GM18861 (cell line): ENCODE data around the gene ADGRE2.
"Not testable (repeated sequence)": the region's sequence is repeated elsewhere in the genome, so short reads cannot be mapped to it uniquely, and the experiment has no call there.

ENCODE experiments used
- ATAC-seq: cut with Tn5 transposase; IDR thresholded peaks from one replicate; pipeline ENCODE4 v1.9.1; 2021; ENCODE audit not compliant: unreplicated experiment

The ADGRE2 gene

GRCh38 chr19:14780622-14781225 lies 2.4 kb upstream of the ADGRE2 start:
- ATAC-seq = not testable (repeated sequence)

GRCh38 chr19:14779151-14779550 lies 791 bp upstream of the ADGRE2 start:
- no peak for ATAC-seq

DNA sequence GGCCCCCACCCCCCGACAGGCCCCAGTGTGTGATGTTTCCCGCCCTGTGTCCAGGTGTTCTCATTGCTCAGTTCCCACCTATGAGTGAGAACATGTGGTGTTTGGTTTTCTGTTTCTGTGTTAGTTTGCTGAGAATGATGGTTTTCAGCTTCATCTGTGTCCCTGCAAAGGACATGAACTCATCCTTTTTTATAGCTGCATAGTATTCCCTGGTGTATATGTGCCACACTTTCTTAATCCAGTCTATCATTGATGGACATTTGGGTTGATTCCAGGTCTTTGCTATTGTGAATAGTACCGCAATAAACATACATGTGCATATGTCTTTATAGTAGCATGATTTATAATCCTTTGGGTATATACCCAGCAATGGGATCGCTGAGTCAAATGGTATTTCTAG lies 715 bp downstream of the ADGRE2 start:
- not testable (repeated sequence) for ATAC-seq

GRCh38 chr19:14775869-14776586 lies 2.3 kb downstream of the ADGRE2 start:
- no peak for ATAC-seq

- ATAC-seq = not testable (repeated sequence)
Observed at GRCh38 chr19:14775326-14775725, 3.0 kb downstream of the ADGRE2 start.

- ATAC-seq = no peak
Observed at GRCh38 chr19:14774373-14774772, 4.0 kb downstream of the ADGRE2 start.

DNA sequence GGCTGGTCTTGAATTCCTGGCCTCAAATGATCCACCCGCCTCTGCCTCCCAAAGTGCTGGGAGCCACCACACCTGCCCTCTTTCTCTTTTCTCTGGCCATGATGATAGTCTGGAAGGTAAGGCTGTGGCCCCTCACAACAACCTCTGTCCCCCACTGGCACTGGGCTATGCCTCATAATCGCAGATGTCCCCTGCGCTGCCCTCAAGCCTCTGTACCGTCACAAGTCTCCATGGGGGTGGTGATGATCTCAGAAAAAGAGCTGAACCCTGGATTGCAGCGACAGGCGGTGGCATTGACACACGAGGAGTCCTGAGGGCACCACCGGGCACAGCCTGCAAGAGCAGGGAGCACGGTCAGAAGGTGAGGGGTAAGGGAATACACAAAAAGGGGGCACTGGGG lies 4.6 kb downstream of the ADGRE2 start:
- ATAC-seq = not testable (repeated sequence)

DNA sequence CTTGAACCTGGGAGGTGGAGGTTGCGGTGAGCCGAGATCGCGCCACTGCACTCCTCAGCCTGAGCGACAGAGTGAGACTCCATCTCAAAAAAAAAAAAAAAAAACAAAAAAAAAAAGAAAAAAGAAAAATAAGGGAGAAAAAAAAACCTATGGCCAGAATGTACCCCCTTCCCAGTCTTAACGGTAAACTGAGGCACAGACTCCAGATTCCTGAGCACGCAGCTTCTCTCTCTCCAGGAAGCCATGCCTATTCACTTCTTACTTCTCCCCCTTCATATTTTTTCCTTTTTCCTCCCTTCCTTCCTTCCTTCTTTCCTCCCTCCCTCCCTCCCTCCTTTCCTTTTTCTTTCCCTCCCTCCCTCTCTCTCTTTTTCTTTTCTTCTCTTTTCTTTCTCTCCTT lies 5.4 kb downstream of the ADGRE2 start:
- ATAC-seq = no peak

GRCh38 chr19:14772467-14772866 lies 5.9 kb downstream of the ADGRE2 start:
- ATAC-seq = no peak

DNA sequence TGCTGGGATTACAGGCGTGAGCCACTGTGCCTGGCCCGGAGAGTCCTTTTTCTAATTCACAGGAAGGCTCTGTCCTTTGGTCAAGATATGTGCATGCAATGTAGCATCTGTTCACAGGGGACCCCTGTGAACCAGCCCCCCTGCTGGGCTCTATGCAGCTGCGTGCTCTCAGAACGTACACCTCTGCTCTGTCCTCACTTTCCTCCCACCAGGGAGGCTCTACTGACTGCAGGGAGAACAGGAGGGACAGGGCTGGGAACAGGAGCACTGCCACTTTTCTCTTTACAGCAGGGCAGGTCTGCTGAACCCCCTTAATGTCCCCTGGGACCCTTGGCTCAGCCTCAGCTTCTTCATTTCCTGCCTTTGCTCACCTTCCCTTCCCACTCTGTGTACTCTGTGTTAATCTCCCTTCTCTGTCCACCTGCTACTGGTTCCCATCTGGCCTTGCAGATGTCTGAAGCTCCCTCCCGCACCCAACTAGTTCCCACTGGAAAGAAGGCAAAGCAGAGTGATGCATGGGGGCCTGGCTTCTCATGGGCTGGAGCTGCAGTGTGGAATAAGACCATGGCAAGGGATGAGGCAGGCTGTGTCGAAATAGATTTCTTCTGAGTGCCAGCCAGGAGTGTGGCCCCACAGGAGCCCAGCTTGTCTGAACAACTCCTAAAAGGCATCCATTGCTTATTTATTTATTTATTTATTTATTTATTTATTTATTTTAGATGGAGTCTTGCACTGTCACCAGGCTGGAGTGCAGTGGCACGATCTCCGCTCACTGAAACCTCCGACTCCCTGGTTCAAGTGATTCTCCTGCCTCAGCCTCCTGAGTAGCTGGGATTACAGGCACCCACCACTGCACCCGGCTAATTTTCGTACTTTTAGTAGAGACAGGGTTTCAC lies 7.2 kb downstream of the ADGRE2 start:
- ATAC-seq = no peak

DNA sequence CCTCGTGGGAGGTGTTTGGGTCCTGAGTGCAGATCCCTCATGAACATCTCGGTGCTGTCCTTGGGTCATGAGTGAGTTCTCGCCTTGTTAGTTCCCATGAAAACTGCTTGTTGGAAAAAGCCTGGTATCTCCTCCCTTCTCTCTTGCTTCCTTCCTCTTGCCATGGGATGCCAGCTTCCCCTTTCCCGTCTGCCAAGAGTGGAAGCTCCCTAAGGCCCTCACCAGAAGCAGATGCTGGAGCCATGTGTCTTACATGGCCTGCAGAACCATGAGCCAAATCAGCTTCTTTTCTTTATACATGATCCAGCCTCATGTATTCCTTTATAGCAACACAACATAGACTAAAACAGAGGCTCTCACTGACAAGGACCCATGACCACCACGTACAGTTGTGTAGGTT lies 8.2 kb downstream of the ADGRE2 start:
- ATAC-seq = no peak

DNA sequence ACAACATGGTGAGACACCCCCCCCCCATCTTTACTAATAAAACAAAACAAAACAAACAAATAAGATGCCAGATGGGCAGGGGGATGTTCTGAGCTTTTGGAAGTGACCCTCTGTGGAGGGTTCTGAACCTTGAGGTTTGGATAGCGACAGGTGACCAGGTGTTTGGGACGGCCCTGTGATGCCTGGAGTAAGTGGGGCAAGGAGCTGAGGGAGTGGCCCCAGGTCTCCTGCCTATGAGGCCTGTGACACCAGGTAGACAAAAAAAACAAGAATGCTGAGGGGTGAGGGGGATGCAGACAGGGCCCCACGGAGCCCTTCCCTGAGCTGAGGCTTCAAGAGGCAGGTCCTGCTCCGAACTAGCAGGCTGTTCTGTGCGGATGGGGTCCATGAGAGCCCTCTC lies 9.2 kb downstream of the ADGRE2 start:
- no peak for ATAC-seq

- no peak for ATAC-seq
Observed at GRCh38 chr19:14768001-14768400, 10.4 kb downstream of the ADGRE2 start.

DNA sequence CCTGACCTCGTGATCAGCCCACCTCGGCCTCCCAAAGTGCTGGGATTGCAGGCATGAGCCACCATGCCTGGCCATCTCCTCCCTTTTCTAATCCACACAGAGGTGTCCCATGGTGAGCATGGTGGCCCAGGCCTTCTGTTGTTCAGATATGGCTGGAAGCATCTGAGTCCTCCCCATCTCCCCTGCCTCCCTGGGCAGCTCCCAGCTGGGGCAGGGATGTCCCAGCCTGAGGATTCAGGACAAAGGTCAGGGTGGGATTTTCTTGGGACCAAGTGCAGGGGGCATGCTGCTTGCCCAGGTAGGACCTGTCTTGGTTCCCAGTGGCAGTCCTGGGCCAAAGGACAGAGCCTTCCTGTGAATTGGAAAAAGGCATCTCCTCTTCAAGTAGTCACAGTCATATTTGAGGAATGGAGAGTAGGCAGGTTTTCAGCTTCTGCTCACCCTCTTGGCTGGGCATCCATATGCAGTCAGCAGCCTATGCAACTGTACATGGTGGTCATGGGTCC lies 10.8 kb downstream of the ADGRE2 start:
- ATAC-seq = no peak

DNA sequence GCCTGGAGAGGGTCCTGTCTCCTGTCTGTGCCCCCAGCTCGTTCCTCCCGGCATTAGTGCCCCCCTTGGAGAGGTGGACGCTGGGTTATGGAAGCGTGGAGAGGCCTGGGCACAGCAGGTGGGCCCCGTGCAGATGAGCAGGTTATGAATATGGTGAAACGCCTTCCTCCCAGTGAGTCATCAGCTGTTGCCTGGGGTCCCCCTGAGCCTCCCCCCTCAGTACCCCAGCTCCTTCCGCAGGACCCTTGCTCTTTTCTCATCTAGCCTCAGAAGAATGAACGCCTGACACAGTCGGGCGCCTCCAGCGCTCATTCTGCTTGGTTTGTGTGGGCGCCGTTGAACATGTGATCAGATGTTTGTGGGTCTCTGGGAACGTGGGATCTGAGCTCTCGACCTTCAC lies 12.5 kb downstream of the ADGRE2 start:
- ATAC-seq = not testable (repeated sequence)

GRCh38 chr19:14765403-14765802 lies 13.0 kb downstream of the ADGRE2 start:
- ATAC-seq = not testable (repeated sequence)

DNA sequence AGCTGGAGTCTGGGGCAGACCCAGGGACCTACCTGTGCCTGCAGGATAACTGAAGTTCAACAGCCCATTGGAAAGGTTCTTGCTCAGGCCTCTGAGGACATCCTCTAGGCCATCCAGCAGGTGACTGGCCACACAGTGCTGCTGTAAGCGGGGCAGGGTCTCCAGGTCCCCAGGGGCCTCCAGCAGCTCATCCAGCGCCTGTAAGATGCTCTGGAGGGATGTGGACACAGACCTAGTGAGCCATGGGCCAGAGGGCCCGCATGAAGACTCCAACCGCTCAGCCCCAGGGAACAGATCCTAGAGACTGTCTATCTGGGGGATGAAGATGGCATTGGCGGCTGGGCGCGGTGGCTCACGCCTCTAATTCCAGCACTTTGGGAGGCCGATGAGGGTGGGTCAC lies 14.0 kb downstream of the ADGRE2 start:
- ATAC-seq = no peak

GRCh38 chr19:14763497-14764145 lies 14.7 kb downstream of the ADGRE2 start:
- no peak for ATAC-seq

GRCh38 chr19:14762111-14762510 lies 16.2 kb downstream of the ADGRE2 start:
- ATAC-seq = no peak

- no peak for ATAC-seq
Observed at GRCh38 chr19:14761607-14762006, 16.8 kb downstream of the ADGRE2 start.

- ATAC-seq = no peak
Observed at GRCh38 chr19:14758816-14759215, 19.5 kb downstream of the ADGRE2 start.
